Erythroblast (primary cell): ENCODE data around the gene CEACAM16.
"Not testable (repeated sequence)": the region's sequence is repeated elsewhere in the genome, so short reads cannot be mapped to it uniquely, and the experiment has no call there.

Source experiments
- DNase-seq, 2 experiments: peaks; one replicate each; lab custom pipeline; 2025; lab: John Stamatoyannopoulos, UW
- GATA1 ChIP-seq: IDR thresholded peaks from 2 replicates; pipeline ENCODE4 v1.6.1; 2011; ENCODE audit warnings: low read depth, mild to moderate bottlenecking, control low read depth, low read length, moderate library complexity
- POLR2A ChIP-seq: IDR thresholded peaks from 2 replicates; pipeline ENCODE4 v1.6.1; 2011; ENCODE audit warnings: mild to moderate bottlenecking, low read length

Gene CEACAM16

DNA sequence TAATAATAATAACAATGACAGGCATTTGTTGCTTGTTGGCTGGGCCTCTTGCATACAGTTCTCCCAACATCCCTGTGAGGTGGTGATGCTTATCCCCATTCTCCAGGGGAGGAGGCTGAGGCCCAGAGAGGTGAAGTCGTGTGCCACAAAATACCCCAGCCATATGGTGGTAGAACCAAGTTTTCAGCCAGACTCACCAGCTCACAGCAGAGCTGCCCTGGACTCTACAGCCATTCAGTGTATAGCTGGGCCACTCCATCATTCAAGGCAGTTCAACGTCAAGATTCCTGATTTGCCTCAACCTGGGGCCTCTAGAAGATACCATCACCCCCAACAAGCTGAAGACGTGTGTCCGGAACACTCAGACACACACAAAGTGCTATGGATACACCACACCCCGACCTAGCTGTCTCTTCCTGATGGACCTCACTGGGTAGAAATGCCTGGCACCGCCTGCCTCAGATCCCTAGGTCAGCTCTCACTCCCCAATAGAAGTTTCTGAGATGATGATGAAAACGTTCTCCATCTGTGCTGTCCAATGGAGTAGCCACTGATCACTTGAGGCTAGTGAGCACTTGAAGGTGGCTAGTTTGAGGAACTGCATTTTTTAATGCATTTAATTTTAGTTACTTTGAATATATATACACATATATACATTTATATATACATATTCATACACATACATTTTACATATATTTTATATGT lies 31.9 kb upstream of the CEACAM16 start:
- TF ChIP-seq POLR2A: no peak
- no peak for TF ChIP-seq GATA1
- DNase-seq: peak in 1 of 2 experiments; percentile 19

DNA sequence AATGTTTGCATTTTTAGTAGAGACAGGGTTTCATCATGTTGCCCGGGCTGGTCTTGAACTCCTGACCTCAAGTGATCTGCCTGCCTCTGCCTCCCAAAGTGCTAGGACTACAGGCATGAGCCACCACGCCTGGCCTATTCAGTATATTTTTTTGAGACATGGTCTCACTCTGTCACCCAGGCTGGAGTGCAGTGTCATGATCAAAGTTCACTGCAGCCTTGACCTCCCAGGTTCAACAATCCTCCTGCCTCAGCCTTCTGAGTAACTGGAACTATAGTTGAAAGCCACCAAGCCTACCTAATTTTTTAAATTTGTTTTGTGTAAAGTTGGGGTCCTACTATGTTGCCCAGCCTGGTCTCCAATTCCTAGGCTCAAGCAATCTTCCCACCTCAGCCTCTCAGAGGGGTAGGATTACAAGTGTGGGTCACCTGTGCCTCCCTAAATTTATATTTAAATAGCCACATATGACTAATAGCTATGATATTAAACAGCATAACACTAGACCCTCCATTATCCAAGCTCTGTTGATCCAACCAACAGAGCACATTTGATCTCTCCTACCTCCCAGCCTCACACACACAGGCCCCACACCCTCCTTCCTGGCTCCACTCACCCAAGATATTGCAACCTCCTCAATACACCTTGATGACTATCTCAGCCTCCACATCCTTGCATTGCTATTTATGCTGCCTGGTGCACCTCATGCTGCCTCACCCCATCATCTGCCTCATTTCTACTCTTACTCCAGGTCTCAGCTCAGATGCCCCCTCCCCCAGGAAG lies 29.8 kb upstream of the CEACAM16 start:
- no peak for DNase-seq
- TF ChIP-seq POLR2A: no peak

GRCh38 chr19:44670027-44670426 lies 28.9 kb upstream of the CEACAM16 start:
- not testable (repeated sequence) for DNase-seq

DNA sequence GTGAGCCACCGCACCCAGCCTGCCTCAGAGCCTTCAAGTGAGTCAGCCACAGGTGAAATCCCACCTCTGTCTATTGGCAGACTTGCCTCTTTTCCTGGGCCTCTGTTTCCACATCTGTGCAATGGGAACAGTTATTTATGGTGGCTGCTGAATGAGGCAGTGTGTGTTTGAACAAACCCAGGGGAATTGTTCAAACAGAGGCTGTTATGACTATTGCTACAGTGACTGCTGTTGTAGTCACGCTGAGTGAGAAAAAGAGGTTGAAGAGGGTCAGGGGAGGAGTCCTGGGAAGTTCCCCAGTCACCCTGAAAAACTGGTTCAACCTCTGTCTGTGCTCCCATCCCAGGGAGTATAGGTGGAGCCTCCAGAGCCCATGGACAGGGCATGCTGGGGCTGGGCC lies 27.6 kb upstream of the CEACAM16 start, which contains the start of gene CEACAM19:
Gene CEACAM19, plus strand, starts transcription at position 83 of the 400 bp plus-strand sequence. CDS start 450 bp downstream, outside the sequence.
- no peak for DNase-seq
- TF ChIP-seq POLR2A (no peak), GATA1 (no peak)

GRCh38 chr19:44672226-44672625 lies 26.7 kb upstream of the CEACAM16 start:
- TF ChIP-seq POLR2A (no peak), GATA1 (no peak)
- DNase-seq: no peak

DNA sequence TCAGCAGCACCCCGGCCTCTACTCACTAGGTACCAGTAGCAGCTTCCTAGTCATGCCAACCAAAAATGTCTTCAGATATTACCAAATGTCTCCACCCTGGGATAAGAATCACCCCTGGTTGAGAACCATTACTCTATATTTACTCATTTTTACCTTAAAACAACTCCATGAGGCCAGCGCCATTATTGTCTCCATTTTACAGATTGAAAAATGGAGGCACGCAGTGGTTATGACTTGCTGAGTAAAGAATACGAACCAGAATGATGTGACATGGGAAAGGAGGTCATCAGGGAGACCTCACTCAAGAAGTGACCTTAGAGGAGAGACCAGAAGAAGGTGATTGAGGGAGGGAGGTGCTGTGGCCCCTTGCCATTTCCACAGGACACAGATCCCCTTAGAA lies 25.4 kb upstream of the CEACAM16 start:
- TF ChIP-seq GATA1 (no peak), POLR2A (no peak)
- no peak for DNase-seq

DNA sequence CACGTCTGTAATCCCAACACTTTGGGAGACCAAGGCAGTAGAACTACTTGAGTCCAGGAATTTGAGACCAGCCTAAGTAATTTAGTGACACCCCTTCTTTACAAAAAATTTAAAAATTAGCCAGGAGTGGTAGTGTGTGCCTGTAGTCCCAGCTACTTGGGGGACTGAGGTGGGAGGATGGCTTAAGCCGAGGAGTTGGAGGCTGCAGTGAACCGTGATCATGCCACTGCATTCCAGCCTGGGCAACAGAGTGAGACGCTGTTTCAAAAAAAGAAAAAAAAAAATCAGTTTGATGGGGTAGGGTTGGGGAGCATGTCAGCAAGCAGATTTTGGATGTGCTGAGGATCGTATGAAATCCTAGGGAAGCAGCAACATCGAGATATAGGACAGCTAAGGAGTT lies 23.4 kb upstream of the CEACAM16 start:
- no peak for TF ChIP-seq GATA1
- no peak for DNase-seq

- no peak for TF ChIP-seq GATA1
- TF ChIP-seq POLR2A: no peak
- no peak for DNase-seq
These were observed 21.7 kb upstream of the CEACAM16 start for GRCh38 chr19:44677019-44677811.

DNA sequence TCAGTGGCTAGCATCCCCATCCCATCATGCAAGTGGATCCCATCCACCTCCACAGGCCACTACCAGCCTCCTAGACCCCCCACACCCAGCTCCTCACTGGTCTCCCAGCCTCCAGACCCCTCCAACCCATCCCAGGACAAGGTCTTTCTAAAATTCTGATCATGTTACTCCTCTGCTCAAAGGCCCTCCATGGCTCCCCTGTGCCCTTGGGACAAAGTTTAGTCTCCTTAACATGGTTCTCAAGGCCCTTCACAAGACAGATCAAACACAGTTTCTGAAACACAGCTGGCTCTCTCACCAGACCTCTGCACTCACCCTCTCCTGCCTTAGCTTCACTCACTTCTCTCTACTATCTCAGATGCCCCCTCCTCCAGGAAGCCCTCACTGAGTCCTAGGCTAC lies 18.4 kb upstream of the CEACAM16 start:
- no peak for DNase-seq
- TF ChIP-seq GATA1 (no peak), POLR2A (no peak)

DNA sequence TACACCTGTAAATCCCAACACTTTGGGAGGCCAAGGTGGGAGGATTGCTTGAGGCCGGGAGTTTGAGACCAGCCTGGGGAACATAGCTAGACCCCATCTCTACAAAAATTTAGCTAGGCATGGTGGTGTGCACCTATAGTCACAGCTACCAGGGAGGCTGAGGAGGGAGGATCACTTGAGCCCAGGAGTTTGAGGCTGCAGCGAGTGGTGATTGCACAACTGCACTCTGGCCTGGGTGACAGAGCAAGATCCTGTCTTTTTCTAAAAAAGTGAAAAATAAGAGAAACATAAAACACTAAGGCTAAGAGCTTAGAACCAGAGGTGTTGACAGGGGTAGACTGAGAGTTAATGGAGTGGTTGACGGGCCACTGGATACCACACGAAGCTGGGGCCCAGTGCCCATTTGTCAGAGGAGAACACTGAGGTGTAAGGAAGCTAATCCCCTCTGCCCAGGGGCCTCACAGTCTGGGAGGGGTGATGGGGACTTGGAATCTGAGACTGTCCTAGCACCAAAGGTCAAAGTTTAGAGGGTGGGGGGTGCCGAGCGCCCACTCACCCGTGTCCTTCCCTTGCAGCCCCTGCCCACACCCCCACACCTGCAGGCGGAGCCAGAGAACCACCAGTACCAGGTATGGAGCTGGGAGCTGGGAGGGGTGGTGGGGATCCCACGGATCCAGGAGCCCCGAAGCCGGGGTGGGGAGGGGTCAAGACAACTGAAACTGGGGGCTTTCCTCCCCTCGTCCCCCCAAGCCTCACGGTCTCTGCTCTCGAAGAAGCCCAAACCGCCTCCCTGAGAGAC lies 16.8 kb upstream of the CEACAM16 start:
- TF ChIP-seq GATA1 (no peak), POLR2A (no peak)
- no peak for DNase-seq

DNA sequence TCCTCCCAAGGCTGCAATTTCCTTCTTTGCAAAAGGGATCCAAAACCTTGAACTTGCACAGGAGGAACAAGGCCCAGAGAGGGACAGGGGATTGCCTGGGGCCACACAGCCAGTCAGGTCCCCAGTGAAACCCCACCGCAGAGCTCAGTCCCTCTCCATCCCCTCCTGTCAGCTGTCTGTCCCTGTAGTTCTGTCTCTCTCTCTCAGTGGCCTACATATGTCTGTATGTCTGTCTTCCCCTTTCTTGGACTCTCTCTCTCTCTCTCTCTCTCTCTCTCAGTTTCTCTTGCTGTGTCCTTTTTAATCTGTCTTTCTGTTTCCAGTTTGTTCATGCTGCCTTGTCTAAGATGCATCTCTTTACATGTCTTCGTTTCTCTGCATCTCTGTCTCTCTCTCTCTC lies 16.1 kb upstream of the CEACAM16 start:
- TF ChIP-seq GATA1: no peak
- no peak for TF ChIP-seq POLR2A
- no peak for DNase-seq

DNA sequence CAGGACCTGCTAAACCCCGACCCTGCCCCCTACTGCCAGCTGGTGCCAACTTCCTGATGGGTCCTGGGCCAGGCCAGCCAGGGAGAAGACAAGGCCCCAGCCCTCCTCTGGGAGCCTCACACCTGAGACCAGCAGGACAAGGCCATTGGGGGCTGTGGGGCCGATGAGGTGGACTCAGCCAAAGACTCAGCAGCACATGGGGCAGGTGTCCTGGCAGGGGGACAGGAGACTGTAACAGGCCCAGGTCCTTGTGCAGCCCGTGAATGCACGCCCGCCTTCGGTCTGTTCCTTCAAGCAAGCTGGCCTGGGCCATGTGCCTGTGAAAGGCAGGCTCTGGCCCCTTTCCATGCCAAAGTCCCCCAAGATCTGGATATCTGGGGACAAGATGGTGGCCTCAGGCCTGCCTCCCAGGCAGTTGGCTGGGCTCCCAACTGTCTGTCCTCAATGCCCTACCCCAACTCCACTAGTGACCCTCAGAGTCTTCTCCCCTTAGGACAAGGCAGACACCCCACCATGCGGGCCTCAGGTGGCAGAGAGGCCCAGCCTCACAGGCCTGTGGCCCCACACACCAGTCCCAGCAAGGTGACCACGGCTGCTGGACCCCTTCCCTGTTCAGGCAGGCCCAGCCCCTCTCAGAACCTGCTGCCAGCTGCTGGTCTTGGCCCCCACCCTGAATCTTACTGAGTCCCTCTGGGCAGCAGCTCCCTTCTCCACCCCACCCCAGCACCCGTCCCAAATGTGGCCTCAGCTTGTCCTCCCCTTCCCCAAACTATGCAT lies 15.3 kb upstream of the CEACAM16 start:
- DNase-seq: no peak
- TF ChIP-seq GATA1 (no peak), POLR2A (no peak)

- not testable (repeated sequence) for DNase-seq
These were observed 14.6 kb upstream of the CEACAM16 start for GRCh38 chr19:44684396-44684795.
